22Rv1 (cell line): ENCODE measurements around the gene PTCH2.

ENCODE experiments used
- H3K27ac ChIP-seq: fragments of 450-650 bp; 2 replicates; pipeline ENCODE4 v1.5.1; 2017
- ZFX ChIP-seq: fragments of 450-650 bp; IDR thresholded peaks from 2 replicates; pipeline ENCODE4 v1.6.1; 2017; ENCODE audit warnings: antibody characterized with exemption, borderline replicate concordance
- TF ChIP-seq, protein P1 (sequence below): fragments of 450-650 bp; IDR thresholded peaks from 2 replicates; pipeline ENCODE4 v1.5.1; 2017; ENCODE audit warnings: mild to moderate bottlenecking

Gene PTCH2

DNA sequence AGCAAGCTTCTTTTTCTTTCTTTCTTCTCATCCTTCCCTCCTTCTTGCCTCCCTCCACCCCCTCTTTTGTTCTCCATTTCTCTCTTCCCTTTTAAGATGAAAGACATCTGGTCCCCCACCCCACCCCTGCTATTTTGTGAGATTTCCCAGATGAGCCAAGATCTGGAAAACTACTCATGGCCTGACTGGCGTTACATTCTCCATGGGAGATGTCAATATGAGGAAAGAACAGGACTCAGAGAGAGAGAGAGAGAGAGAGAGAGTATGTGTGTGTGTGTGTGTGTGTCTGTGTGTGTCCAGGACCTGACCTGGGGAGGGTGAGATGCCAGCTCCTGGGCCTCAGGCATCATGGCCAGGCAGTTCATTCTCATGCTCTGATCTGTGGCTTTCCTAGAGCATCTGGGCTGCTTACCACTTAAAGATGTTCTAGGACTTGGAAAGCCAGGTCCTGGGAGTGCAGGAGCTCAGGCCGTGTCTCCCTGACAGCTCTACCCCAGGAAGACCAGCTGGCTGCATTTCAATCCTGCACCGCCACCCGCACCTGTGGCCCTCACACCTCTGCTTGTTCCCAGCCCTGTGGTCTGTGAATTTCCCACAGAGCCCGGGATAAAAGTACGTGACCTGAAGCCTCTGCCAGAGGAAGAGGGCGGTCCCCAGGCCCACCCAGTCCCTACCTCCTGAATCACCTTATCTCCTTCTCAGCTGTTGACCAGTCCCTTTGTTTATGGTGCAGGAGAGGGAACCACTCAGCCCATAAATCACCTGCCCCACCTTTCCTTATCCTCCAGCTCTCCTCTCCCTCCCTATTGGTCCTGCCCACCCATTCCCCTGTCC is 51.9 kb downstream of the PTCH2 start:
- no peak overlapping the region for H3K27ac ChIP-seq
- TF ChIP-seq ZFX: no peak
- TF ChIP-seq, protein P1, sequence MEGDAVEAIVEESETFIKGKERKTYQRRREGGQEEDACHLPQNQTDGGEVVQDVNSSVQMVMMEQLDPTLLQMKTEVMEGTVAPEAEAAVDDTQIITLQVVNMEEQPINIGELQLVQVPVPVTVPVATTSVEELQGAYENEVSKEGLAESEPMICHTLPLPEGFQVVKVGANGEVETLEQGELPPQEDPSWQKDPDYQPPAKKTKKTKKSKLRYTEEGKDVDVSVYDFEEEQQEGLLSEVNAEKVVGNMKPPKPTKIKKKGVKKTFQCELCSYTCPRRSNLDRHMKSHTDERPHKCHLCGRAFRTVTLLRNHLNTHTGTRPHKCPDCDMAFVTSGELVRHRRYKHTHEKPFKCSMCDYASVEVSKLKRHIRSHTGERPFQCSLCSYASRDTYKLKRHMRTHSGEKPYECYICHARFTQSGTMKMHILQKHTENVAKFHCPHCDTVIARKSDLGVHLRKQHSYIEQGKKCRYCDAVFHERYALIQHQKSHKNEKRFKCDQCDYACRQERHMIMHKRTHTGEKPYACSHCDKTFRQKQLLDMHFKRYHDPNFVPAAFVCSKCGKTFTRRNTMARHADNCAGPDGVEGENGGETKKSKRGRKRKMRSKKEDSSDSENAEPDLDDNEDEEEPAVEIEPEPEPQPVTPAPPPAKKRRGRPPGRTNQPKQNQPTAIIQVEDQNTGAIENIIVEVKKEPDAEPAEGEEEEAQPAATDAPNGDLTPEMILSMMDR: no peak

DNA sequence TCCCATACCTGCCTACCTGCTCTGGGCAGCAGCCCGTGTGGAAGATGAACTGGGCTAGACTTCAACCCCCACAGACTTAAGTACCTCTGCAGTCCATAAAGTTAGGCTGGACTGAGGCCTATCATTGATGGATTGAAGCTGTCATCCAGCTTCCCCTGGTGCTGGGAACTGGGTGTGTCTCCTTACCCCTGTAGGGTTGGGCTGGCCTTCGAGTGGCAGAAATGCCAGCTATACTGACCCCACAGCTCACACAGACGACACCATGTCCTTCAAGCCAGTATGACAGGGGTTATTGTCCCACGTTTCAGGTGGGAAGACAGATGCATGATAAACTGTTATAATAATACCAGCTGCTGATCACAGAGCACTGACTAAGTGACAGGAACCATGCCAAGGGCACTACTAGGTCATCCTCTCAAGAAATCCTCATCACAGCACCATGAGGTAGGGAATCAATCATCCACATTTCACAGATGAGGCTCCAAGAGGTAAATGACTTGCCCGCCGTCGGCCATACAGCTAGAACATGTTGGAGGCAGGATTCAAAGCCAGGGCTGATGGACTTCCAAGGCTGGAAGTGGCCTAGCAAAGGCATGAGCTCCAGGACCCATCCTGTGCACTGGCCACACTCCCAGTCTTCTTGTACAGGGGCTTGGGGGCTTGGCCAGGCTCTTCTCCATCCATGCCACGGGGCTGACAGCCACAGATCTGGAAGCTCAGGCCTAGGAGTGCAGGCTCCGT is 54.8 kb downstream of the PTCH2 start, which contains the start of gene BEST4:
BEST4 (minus strand) TSS at position 51 of the 741 bp plus-strand sequence. CDS start 465 bp downstream, outside the sequence.
- TF ChIP-seq, protein P1: no peak
- TF ChIP-seq ZFX: no peak
- no peak within 1 kb of the TSS for H3K27ac ChIP-seq

DNA sequence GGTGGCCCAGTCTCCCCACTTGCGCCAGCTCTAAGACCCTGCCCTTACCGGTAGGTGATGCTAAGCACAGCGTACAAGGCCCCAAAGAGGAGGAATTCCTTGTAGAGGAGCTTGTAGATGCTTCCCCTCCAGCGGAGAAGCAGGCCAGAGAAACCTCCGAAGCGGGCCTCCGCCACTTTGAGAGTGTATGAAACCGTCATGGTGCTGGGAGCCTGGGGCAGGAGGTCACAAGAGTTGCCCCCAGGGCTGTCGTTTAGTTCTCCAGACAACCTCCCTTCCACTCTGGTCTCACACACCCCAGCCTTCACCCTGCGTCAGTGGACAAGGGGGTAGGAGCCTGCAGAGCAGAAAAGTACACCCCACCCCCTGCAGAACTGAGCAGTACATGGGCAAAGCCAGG is 55.5 kb downstream of the PTCH2 start:
- TF ChIP-seq ZFX: no peak
- TF ChIP-seq, protein P1: no peak
- no peak overlapping the region for H3K27ac ChIP-seq

DNA sequence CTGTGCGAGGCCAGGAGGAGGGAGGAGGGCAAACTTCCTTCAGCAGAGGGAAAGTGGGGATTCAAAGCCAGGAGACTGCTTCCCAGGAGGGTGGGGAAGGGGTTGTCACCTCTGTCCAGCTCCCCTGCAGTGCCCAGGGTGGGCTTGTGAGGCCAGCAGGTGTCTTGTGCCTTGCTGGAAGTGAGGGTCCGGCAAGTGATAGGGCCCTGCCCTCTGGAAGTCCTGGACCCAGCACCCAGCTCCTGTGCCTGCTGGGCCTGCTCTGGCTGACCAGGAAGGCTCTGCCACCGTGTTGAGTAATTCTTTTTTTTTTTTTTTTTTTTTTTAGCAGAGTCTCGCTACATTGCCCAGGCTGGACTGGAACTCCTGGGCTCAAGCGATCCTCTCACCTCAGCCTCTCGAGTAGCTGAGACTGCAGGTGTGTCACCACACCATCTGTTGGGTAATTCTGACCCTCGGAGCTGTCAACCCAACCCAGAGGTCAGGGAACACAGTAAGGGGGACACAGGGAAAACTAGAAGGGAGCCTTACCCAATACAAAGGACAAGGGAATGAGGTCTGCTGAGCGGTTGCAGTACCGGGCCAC is 56.1 kb downstream of the PTCH2 start:
- H3K27ac ChIP-seq: no peak overlapping the region
- no peak for TF ChIP-seq ZFX
- TF ChIP-seq, protein P1: no peak

DNA sequence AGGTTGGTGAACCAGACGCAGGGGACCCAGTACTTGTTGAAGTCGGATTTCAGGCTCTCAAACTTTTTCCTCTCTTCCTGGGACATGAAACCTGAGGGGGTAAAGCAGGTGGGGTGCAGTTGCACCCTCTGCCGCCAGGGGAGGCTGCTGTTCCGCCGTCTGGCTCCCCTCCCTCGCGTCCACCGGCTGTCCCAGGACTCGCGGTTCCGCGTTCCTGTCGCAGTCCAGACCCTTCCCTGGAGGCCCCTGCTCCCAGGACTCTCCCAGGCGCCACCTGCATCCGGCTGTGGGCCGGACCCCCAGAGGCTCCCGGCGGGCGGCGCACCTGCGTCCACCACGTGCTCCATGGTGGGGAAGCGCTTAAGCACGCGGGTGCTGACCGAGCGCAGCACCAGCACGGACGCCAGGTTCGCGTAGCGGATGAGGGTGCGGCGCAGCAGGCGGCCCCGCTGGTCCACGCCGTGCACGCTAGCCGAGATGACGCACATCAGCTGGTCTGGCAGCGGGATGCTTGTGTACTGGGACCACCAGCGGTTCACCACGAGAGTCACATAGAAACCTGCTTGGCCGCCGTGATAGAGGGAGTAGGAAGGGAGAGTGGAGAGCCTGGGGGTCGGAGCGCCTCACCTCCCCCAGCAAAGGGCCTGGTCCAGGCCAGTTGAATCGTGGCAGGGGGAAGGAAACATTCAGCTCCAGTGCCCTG is 56.8 kb downstream of the PTCH2 start:
- H3K27ac ChIP-seq: no peak overlapping the region

DNA sequence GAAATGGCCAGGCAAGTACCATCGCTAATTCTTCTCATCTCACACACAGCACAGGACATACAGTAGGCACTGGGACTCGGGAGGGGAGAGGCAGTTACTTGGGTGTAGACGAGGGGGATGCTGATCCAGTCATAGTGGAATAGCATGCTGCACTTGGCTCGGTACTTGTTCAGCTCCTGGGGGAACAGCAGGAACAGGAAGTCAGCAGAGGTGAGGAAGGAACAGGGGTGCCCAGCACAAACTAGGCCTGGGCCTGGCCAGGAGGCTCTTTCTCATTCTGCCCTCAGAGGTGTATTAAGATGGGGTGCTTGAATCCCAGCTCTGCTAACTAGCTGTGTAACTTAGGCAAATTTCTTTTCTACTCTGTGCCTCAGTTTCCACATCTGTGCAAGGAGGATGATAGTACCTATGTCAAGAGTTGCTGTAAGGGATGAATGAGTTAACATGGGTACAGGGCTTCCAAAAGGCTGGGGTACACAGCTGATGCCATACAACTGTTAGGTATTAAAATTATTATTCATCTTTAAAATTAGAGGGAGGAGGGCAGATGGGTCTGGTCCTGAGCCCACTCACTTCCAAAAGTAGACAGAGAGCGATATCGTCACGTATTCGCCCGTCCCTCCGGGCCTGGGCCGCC is 57.4 kb downstream of the PTCH2 start:
- no peak overlapping the region for H3K27ac ChIP-seq
- TF ChIP-seq, protein P1: no peak
- TF ChIP-seq ZFX: no peak

More for the DNA sequence above, 56.8 kb downstream of the PTCH2 start:
- TF ChIP-seq ZFX: no peak
- TF ChIP-seq, protein P1: peak; percentile 97
